GM12801 (cell line): ENCODE measurements around the gene SLC40A1.

ENCODE experiments used
- CTCF ChIP-seq: IDR thresholded peaks from one replicate; pipeline ENCODE4 v1.5.1; 2011; ENCODE audit warnings: control low read depth; ENCODE audit not compliant: insufficient read length; ENCODE audit errors: extremely low read depth

Gene SLC40A1

GRCh38 chr2:189623049-189623448 is 42.5 kb upstream of the SLC40A1 start:
- no peak for TF ChIP-seq CTCF

GRCh38 chr2:189621781-189622180 is 41.2 kb upstream of the SLC40A1 start:
- no peak for TF ChIP-seq CTCF

GRCh38 chr2:189618197-189618596 is 37.6 kb upstream of the SLC40A1 start:
- no peak for TF ChIP-seq CTCF

- no peak for TF ChIP-seq CTCF
Observed at GRCh38 chr2:189614585-189614984, 34.0 kb upstream of the SLC40A1 start.

DNA sequence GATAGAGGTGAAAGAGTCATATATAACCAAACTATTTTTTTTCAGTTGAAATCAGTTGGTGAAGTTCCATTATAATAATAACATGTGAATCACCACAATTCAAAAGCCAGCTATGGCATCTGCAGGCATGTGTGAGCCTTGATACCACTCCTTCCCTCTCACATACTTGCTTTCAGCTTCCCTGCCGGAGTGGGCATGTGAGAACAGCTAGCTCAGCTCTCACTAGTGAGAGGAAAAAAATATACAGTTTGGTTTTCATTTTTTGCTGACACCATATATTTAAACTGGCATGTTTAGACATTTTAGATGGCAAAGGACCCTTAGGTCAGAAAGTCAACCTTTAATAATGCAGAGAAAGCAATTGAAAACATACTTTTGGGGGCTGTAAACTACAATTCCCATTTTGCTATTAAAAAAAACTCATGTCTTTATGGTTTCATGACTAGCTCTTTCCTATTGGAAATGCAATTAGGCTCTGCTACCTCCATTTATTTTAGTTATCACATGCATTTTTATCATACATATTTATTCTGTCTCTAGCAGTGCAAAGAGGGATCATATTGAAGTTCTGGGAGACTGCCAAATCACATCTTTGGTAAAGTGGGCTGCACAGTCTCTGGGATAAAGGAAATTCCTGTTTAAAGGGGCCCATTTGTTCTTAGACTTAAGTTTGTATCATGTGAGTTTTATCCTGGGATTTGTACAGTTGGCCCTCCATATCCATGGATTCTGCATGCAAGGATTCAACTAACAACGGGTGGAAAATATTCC is 33.2 kb upstream of the SLC40A1 start:
- no peak for TF ChIP-seq CTCF

DNA sequence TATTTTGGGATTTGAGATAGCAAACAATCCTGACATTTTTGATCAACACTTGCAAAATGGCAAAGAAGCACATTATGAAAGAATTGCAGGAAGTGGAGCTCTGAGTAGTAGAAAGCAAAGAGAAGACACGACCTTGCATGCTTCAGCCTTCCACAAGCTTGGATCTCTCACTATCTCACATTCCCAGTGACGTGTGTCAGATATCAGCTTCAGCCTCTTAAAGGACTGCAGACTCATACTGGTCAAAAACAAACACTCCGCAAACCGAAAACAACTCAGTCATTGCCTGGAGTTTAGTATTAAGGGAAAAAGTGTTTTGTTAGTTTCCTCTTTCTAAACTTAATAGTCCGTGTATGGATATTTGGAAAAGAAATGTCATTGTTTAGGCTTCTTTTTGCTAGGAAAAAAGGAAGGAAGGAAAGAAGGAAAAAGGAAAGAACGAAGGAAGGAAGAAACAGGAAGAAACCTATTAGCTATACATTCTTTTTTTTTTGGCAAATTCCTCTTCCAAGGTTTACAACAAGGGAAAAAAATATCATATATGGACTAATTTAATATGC is 32.6 kb upstream of the SLC40A1 start:
- no peak for TF ChIP-seq CTCF

- no peak for TF ChIP-seq CTCF
Observed at GRCh38 chr2:189610700-189611099, 30.1 kb upstream of the SLC40A1 start.
